HG03159 (cell line): ENCODE results near the gene FRAT1.

Experiments used
- ATAC-seq: cut with Tn5 transposase; IDR thresholded peaks from one replicate; pipeline ENCODE4 v1.9.1; 2021; ENCODE audit warnings: mild to moderate bottlenecking, moderate library complexity; ENCODE audit not compliant: unreplicated experiment

FRAT1 gene

DNA sequence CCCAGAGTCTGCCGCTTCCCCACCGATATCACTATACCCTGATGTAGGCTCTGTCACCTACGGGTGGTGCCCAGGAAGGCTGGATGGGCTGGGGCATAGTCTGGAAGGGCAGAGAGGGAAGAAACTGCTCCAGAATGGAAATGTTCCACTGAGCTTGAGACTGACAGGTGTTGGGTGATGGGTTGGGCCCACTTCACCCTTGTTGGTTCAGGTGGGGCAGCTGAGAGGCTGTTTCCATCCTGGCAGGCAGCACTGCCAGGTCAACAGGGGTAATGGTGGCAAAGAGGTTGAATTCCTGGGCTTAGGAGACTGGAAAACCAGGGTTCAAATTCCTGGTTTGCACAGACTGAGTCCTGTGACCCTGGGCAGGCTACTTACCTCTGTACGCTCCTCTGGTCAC, 44.0 kb downstream of the FRAT1 start:
- ATAC-seq = no peak

- ATAC-seq = no peak
Observed at GRCh38 chr10:97365761-97366351, 46.8 kb downstream of the FRAT1 start.

- no peak for ATAC-seq
Observed at GRCh38 chr10:97366572-97366971, 47.5 kb downstream of the FRAT1 start.

- no peak for ATAC-seq
Observed at GRCh38 chr10:97367126-97367649, 48.1 kb downstream of the FRAT1 start.
